ENCODE results near the gene NPHS1.

- TF ChIP-seq POLR2AphosphoS5 (IDR thresholded peaks at IDR 0.05; ENCODE audit: borderline replicate concordance, low read depth, low read length), result no peak
- no peak for TF ChIP-seq EZH2 (IDR thresholded peaks at IDR 0.05)
These were observed 60.0 kb downstream of the NPHS1 start for GRCh38 chr19:35792312-35792711.

Measured in SK-N-MC (cell line).